T-cell (primary cell): ENCODE data around the gene CREB3. TPM values are rescaled to one million over a fixed set of nuclear protein-coding genes. Genes with fewer than 3 reads are reported as not detected.

Source experiments
- ATAC-seq, 4 experiments: fragments of 200-7000 bp in 3 of 4; fragments of 150-1000 bp in 1 of 4; cut with Tn5 transposase; replicated peaks in 1 of 4; 1 replicate in 3 of 4; 2 replicates in 1 of 4; pipeline ENCODE4 v1.10.0; 2021; ENCODE audit warnings: moderate library complexity in 3 of 4, mild to moderate bottlenecking in 2 of 4, moderate number of reproducible peaks in 1 of 4
- CTCF ChIA-PET, 2 donors: fragments of 300-600 bp; sonication (Branson Sonifier 250); formaldehyde crosslinking; loops; one replicate each; lab custom pipeline; 2022; ENCODE audit warnings: antibody characterized with exemption in 2 of 2; lab: Charles Lee
- POLR2A ChIA-PET, 2 donors: fragments of 300-600 bp; sonication (Branson Sonifier 250); formaldehyde crosslinking; loops; one replicate each; lab custom pipeline; 2022; ENCODE audit warnings: antibody characterized with exemption in 2 of 2; lab: Charles Lee
- DNase-seq, 35 experiments: peaks; one replicate each; pipeline versions ENCODE4 v3.0.0 to v3.0.0-alpha.2; 2013 to 2023
- H3K27ac ChIP-seq: one replicate; pipeline ENCODE4 v1.5.1; 2013; ENCODE audit warnings: low read length
- H3K27me3 ChIP-seq, 2 experiments: replicated peaks in 1 of 2; 1 replicate in 1 of 2; 2 replicates in 1 of 2; pipeline versions ENCODE4 v1.6.1 to v1.7.0; 2013; ENCODE audit warnings: low read length in 1 of 2, mixed read lengths in 1 of 2; ENCODE audit not compliant: control insufficient read depth in 2 of 2, insufficient read depth in 2 of 2; ENCODE audit errors: extremely low read depth in 1 of 2
- H3K36me3 ChIP-seq, 2 donors: 1 replicate in 1 of 2; 2 replicates in 1 of 2; pipeline versions ENCODE4 v1.6.1 to v1.7.0; 2013; ENCODE audit warnings: low read length in 1 of 2; ENCODE audit not compliant: control insufficient read depth in 2 of 2, insufficient read depth in 1 of 2; ENCODE audit errors: extremely low read depth in 1 of 2
- H3K4me1 ChIP-seq, 2 experiments: 1 replicate in 1 of 2; 2 replicates in 1 of 2; pipeline versions ENCODE4 v1.6.1 to v1.7.0; 2013; ENCODE audit warnings: low read length in 2 of 2, mixed read lengths in 1 of 2; ENCODE audit not compliant: insufficient read depth in 2 of 2, control insufficient read depth in 1 of 2; ENCODE audit errors: extremely low read depth in 1 of 2
- H3K4me3 ChIP-seq, 2 donors: 1 replicate in 1 of 2; 2 replicates in 1 of 2; pipeline versions ENCODE4 v1.5.1 to v1.7.0; 2013; ENCODE audit warnings: mild to moderate bottlenecking in 2 of 2, low read length in 1 of 2, moderate library complexity in 1 of 2; ENCODE audit not compliant: control insufficient read depth in 1 of 2; ENCODE audit errors: extremely low read depth in 1 of 2
- H3K9me3 ChIP-seq: 2 replicates; pipeline ENCODE4 v1.7.0; 2013
- H3K27ac Mint-ChIP-seq, 2 donors: one replicate each; pipeline ENCODE4 v1.8.0; 2020 to 2021; ENCODE audit warnings: mild to moderate bottlenecking in 2 of 2, mixed read lengths in 2 of 2
- H3K27me3 Mint-ChIP-seq, 2 donors: one replicate each; pipeline ENCODE4 v1.8.0; 2021 to 2022; ENCODE audit warnings: mixed read lengths in 2 of 2
- H3K36me3 Mint-ChIP-seq: one replicate; pipeline ENCODE4 v1.8.0; 2021; ENCODE audit warnings: mixed read lengths
- H3K4me1 Mint-ChIP-seq, 3 donors: one replicate each; pipeline ENCODE4 v1.8.0; 2020 to 2022; ENCODE audit warnings: mixed read lengths in 3 of 3, mild to moderate bottlenecking in 1 of 3
- H3K4me3 Mint-ChIP-seq, 3 donors: one replicate each; pipeline ENCODE4 v1.8.0; 2020 to 2022; ENCODE audit warnings: mild to moderate bottlenecking in 3 of 3, mixed read lengths in 3 of 3, moderate library complexity in 3 of 3
- H3K9me3 Mint-ChIP-seq, 3 donors: one replicate each; pipeline ENCODE4 v1.8.0; 2020 to 2022; ENCODE audit warnings: mixed read lengths in 3 of 3
- WGBS: methylation state at CpG from one replicate; pipeline ENCODE4 v1.1.5; 2013; ENCODE audit warnings: missing lambda C conversion rate; ENCODE audit not compliant: insufficient coverage; 5-methylcytosine and 5-hydroxymethylcytosine counted together
- total RNA-seq, 35 experiments: library from RNA in 6 of 35; stranded (reverse) in 6 of 35; fragments of 120-200 nt in 1 of 35; gene quantifications; one replicate each; pipeline versions ENCODE4 v1.2.1 to v1.2.4 and lab custom pipeline; 2013 to 2026

Gene CREB3
- total RNA-seq, 5 donors from 2014 or later (not counting 1 experiment from before 2014, with no cell fraction given), result 15.9 to 22.6 (median 19.3) TPM

- H3K9me3 Mint-ChIP-seq, result no peaks in the 10 kb centered on the region
- Histone ChIP-seq H3K4me3 (peak overlapping the region; percentile 77 to 93), H3K27me3 (no peaks in the 10 kb centered on the region), H3K9me3 (no peaks in the 10 kb centered on the region), H3K27ac (peak overlapping the region; percentile 76), H3K4me1 (peaks cover 16 to 43% of the 10 kb centered on the region in 2 experiments), H3K36me3 (peaks cover 5 to 40% of the 10 kb centered on the region in 2 donors)
- DNase-seq (peak in 22 of 35 experiments; percentile 16 to 62 (median 32)), ATAC-seq (peak; percentile 56 to 74 (median 62))
- CTCF ChIA-PET, result interaction anchor here (0.5 to 4.2 kb wide), 20 partner anchors 10 to 1294 kb away, joined by 3 to 49 read pairs (median 4); partner anchors contain the start of genes CREB3 (in 2 of the 2), TLN1 (in 2 of the 2), CCDC107 (in 1 of the 2) and RMRP (in 1 of the 2)
- POLR2A ChIA-PET, result no interaction called here
- H3K27ac Mint-ChIP-seq, result peak overlapping the region; percentile 95 to 96
- no peaks in the 10 kb centered on the region for H3K27me3 Mint-ChIP-seq
- H3K4me3 Mint-ChIP-seq, result peak overlapping the region; percentile 91 to 94 (median 92)
- H3K4me1 Mint-ChIP-seq, result peaks cover 43 to 52% (median 46%) of the 10 kb centered on the region in 3 donors
- WGBS, result 10% methylated on average over 4 of the region's 19 CpGs
- peaks cover 27% of the 10 kb centered on the region for H3K36me3 Mint-ChIP-seq
Observed at GRCh38 chr9:35749515-35750255, 17.2 kb downstream of the CREB3 start.

GRCh38 chr9:35750256-35750531 is 17.7 kb downstream of the CREB3 start:
- peak overlapping the region; percentile 95 to 96 for H3K27ac Mint-ChIP-seq

GRCh38 chr9:35753466-35753865 is 21.0 kb downstream of the CREB3 start:
- DNase-seq, result no peak
- peaks cover 34 to 51% (median 43%) of the 10 kb centered on the region in 3 donors for H3K4me1 Mint-ChIP-seq
- CTCF ChIA-PET, result interaction anchor here (0.6 to 1.2 kb wide), 3 partner anchors 19 to 75 kb away, joined by 3 to 4 read pairs (median 3); no protein-coding TSS in a partner anchor
- H3K27ac Mint-ChIP-seq, result no peak overlapping the region
- POLR2A ChIA-PET, result no interaction called here
- no peaks in the 10 kb centered on the region for H3K27me3 Mint-ChIP-seq
- H3K27ac ChIP-seq, result no peak overlapping the region
- H3K9me3 Mint-ChIP-seq, result no peaks in the 10 kb centered on the region
- WGBS, result no CpG with 5 or more reads among the region's 5 CpGs
- no peak overlapping the region for H3K4me3 ChIP-seq
- peaks cover 23% of the 10 kb centered on the region for H3K36me3 Mint-ChIP-seq
- no peaks in the 10 kb centered on the region for H3K9me3 ChIP-seq
- no peak for ATAC-seq
- peaks cover 5 to 34% of the 10 kb centered on the region in 2 experiments for H3K4me1 ChIP-seq
- H3K4me3 Mint-ChIP-seq, result no peak overlapping the region
- H3K27me3 ChIP-seq, result no peaks in the 10 kb centered on the region
- H3K36me3 ChIP-seq, result peaks cover 5 to 38% of the 10 kb centered on the region in 2 donors

More at GRCh38 chr9:35750256-35750531, 17.7 kb downstream of the CREB3 start:
- peak overlapping the region; percentile 76 for H3K27ac ChIP-seq
- H3K36me3 ChIP-seq, result peaks cover 5 to 38% of the 10 kb centered on the region in 2 donors
- Mint-ChIP-seq H3K27me3 (no peaks in the 10 kb centered on the region), H3K4me1 (peaks cover 41 to 54% (median 47%) of the 10 kb centered on the region in 3 donors), H3K4me3 (peak overlapping the region; percentile 91 to 94 (median 92)), H3K9me3 (no peaks in the 10 kb centered on the region), H3K36me3 (peaks cover 27% of the 10 kb centered on the region)
- no peak for ATAC-seq
- CTCF ChIA-PET, result interaction anchor here (0.9 to 4.2 kb wide), 13 partner anchors 10 to 103 kb away, joined by 3 to 49 read pairs (median 4); partner anchors contain the start of genes CREB3 (in 2 of the 2), TLN1 (in 2 of the 2), CCDC107 (in 1 of the 2) and RMRP (in 1 of the 2)
- no peak overlapping the region for H3K4me3 ChIP-seq
- POLR2A ChIA-PET, result no interaction called here
- WGBS, result 78% methylated on average over 3 of the region's 4 CpGs
- H3K27me3 ChIP-seq, result no peaks in the 10 kb centered on the region
- peaks cover 16 to 43% of the 10 kb centered on the region in 2 experiments for H3K4me1 ChIP-seq
- H3K9me3 ChIP-seq, result no peaks in the 10 kb centered on the region
- no peak for DNase-seq

DNA sequence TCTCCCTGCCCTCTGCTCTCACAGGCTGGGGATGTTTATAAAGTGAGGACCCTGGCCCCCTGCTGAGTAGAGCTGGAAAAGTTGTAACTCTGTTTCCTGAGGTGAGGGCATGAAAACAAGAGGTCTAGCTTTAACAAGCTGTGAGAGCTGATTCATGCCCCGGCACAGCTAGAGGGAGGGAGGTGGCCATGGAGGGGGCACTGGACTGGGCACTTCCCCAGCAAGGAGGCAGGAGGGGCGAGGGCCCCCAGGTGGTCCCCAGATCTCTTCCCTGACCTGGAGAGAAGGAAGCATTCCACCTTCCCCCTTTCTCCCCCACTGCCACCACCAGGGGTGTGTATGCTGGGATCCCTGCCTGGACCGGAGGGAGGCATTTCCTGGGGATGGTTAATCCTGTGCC is 21.8 kb downstream of the CREB3 start, which contains the start of gene MSMP:
MSMP (minus strand) TSS at position 13 of the 400 bp plus-strand sequence. CDS start 147 bp downstream, outside the sequence.
- ATAC-seq, result no peak
- POLR2A ChIA-PET, result no interaction called here
- CTCF ChIA-PET, result interaction anchor here (0.6 to 1.2 kb wide), 3 partner anchors 20 to 142 kb away, joined by 3 to 4 read pairs (median 3); no protein-coding TSS in a partner anchor
- WGBS, result 90% methylated on average over 1 of the region's 3 CpGs
- no peaks in the 10 kb centered on the region for H3K9me3 ChIP-seq
- Mint-ChIP-seq H3K4me3 (no peak within 1 kb of the TSS), H3K9me3 (no peaks in the 10 kb centered on the region), H3K27me3 (no peaks in the 10 kb centered on the region), H3K27ac (peak within 1 kb of the TSS in 1 of 2 donors; percentile 94), H3K4me1 (peaks cover 40 to 59% (median 49%) of the 10 kb centered on the region in 3 donors), H3K36me3 (peaks cover 23% of the 10 kb centered on the region)
- no peaks in the 10 kb centered on the region for H3K27me3 ChIP-seq
- H3K4me1 ChIP-seq, result peaks cover 5 to 34% of the 10 kb centered on the region in 2 experiments
- peaks cover 5 to 38% of the 10 kb centered on the region in 2 donors for H3K36me3 ChIP-seq
- no peak within 1 kb of the TSS for H3K4me3 ChIP-seq
- H3K27ac ChIP-seq, result no peak within 1 kb of the TSS
- no peak for DNase-seq

GRCh38 chr9:35755071-35755470 is 22.6 kb downstream of the CREB3 start:
- Histone ChIP-seq H3K4me1 (peaks cover 2 to 26% of the 10 kb centered on the region in 2 experiments), H3K27ac (no peak overlapping the region), H3K36me3 (peaks cover 5 to 38% of the 10 kb centered on the region in 2 donors), H3K27me3 (no peaks in the 10 kb centered on the region), H3K9me3 (no peaks in the 10 kb centered on the region), H3K4me3 (no peak overlapping the region)
- Mint-ChIP-seq H3K4me3 (peak overlapping the region in 2 of 3 donors; percentile 34 to 88), H3K9me3 (no peaks in the 10 kb centered on the region), H3K27me3 (no peaks in the 10 kb centered on the region), H3K27ac (peak overlapping the region; percentile 38 to 94), H3K4me1 (peaks cover 40 to 59% (median 49%) of the 10 kb centered on the region in 3 donors), H3K36me3 (peaks cover 23% of the 10 kb centered on the region)
- ChIA-PET CTCF (interaction anchor here in 1 of 2 donors (0.5 to 2.4 kb wide), 2 partner anchors 45 to 97 kb away, joined by 4 to 13 read pairs; partner anchors contain the start of genes CCDC107 and RMRP), POLR2A (interaction anchor here in 1 of 2 donors (0.6 kb wide), 1 partner anchor 619 kb away, joined by 3 read pairs; no protein-coding TSS in a partner anchor)
- no peak for DNase-seq
- 100% methylated on average over 3 of the region's 4 CpGs for WGBS
- no peak for ATAC-seq
